ENCODE data around the gene TBCD.

Gene TBCD

GRCh38 chr17:82956726-82957468, 205.0 kb downstream of the TBCD start:
- H3K4me1 ChIP-seq (ENCODE audit: control insufficient read depth, insufficient read depth, low read length, unreplicated experiment): no peaks in the 10 kb centered on the region
- no peaks in the 10 kb centered on the region; the same call in 1 of the 2 replicates for H3K36me3 ChIP-seq (ENCODE audit: insufficient read depth, low read length)
- H3K27me3 ChIP-seq (ENCODE audit: insufficient read depth, low read length): no peaks in the 10 kb centered on the region
- H3K4me3 ChIP-seq (ENCODE audit: low read depth, low read length): no peak overlapping the region
- no peak overlapping the region for H3K27ac ChIP-seq (ENCODE audit: low read depth, low read length)
- no peak overlapping the region for H2AFZ ChIP-seq (ENCODE audit: low read length, unreplicated experiment)
- H3K79me2 ChIP-seq (ENCODE audit: control insufficient read depth, insufficient read depth, low read length, unreplicated experiment): no peaks in the 10 kb centered on the region

DNA sequence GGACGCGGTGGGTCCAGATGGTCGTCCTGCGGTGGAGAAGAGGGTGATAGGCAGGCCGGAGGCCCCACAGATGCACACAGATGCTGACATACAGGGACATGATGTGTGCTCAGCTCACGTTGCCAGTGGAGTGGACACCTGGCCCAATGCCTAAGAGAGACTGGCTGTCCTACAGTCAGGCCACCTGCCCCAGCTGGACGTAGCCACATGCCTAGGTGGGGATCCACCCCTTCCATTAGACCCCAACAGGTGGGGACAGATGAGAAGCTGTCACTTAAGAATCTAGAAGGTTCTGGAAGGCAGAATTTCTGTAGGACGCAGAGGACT, 205.6 kb downstream of the TBCD start:
- H3K79me2 ChIP-seq (ENCODE audit: control insufficient read depth, insufficient read depth, low read length, unreplicated experiment): no peaks in the 10 kb centered on the region
- no peak overlapping the region for H2AFZ ChIP-seq (ENCODE audit: low read length, unreplicated experiment)
- no peaks in the 10 kb centered on the region; the same call in 1 of the 2 replicates for H3K36me3 ChIP-seq (ENCODE audit: insufficient read depth, low read length)
- H3K4me1 ChIP-seq (ENCODE audit: control insufficient read depth, insufficient read depth, low read length, unreplicated experiment): no peaks in the 10 kb centered on the region
- no peak overlapping the region for H3K27ac ChIP-seq (ENCODE audit: low read depth, low read length)
- H3K27me3 ChIP-seq (ENCODE audit: insufficient read depth, low read length): no peaks in the 10 kb centered on the region
- no peak overlapping the region for H3K4me3 ChIP-seq (ENCODE audit: low read depth, low read length)

GRCh38 chr17:82957961-82958561, 206.2 kb downstream of the TBCD start:
- H3K4me1 ChIP-seq (ENCODE audit: control insufficient read depth, insufficient read depth, low read length, unreplicated experiment): no peaks in the 10 kb centered on the region
- H2AFZ ChIP-seq (ENCODE audit: low read length, unreplicated experiment): no peak overlapping the region
- no peaks in the 10 kb centered on the region for H3K79me2 ChIP-seq (ENCODE audit: control insufficient read depth, insufficient read depth, low read length, unreplicated experiment)
- no peaks in the 10 kb centered on the region; the same call in 1 of the 2 replicates for H3K36me3 ChIP-seq (ENCODE audit: insufficient read depth, low read length)
- no peak overlapping the region for H3K4me3 ChIP-seq (ENCODE audit: low read depth, low read length)
- H3K27ac ChIP-seq (ENCODE audit: low read depth, low read length): no peak overlapping the region
- H3K27me3 ChIP-seq (ENCODE audit: insufficient read depth, low read length): no peaks in the 10 kb centered on the region

DNA sequence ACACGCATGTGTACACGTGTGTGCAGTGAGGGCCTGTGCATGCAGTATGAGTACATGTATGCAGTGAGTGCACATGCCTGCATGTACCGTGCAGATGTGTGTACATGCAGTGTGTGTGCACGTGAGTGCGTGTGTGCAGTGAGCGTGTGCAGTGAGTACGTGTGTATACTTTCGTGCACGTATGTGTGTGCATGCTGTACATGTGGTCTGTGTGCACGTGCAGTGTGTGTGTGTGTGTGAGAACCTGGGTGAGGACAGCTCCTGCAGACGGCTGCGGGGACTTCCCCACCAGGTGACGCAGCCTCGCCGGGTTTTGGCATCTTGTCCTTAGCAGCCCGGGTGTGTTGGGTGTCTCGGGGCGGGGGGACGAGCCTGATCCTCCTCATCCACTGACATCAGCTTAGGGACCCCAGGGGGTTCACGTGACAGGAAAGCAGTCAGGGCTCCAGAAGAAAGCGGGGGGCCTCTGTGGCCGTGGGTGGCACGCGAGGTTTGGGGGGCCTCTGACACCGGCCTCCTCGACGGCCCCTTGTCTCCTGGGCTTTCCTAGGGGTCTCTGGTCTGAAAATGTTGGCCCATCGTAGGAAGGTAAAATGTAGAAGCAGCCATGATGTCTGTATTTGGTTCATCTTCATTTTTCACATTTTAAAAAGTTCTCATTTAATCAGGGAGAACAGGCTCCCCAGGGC, 207.5 kb downstream of the TBCD start:
- Histone ChIP-seq H3K36me3 (ENCODE audit: insufficient read depth, low read length) (no peaks in the 10 kb centered on the region; the same call in 1 of the 2 replicates), H2AFZ (ENCODE audit: low read length, unreplicated experiment) (no peak overlapping the region), H3K27ac (ENCODE audit: low read depth, low read length) (no peak overlapping the region), H3K27me3 (ENCODE audit: insufficient read depth, low read length) (no peaks in the 10 kb centered on the region), H3K4me3 (ENCODE audit: low read depth, low read length) (no peak overlapping the region), H3K79me2 (ENCODE audit: control insufficient read depth, insufficient read depth, low read length, unreplicated experiment) (no peaks in the 10 kb centered on the region), H3K4me1 (ENCODE audit: control insufficient read depth, insufficient read depth, low read length, unreplicated experiment) (peaks cover 3% of the 10 kb centered on the region)

DNA sequence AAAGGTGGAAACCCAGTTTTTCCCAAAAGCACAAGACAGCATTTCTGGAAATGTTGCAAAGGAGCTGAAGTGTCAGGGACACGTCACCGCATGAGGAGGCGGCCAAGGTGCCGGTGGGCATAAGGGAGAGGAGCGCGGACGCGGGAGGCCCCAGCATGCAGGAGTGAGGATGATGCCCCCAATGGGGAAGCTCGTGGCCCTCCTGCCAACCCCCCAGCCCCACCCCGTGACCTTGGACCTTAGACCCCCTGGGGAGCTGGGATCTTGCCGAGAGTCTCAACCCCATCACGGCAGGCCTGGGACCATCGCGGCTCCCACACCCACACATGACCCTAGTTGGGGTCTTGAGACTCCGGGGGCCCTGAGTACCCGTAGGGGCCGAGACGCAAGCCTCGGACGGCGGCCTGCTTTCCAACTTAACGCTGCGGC, 208.1 kb downstream of the TBCD start:
- no peak overlapping the region for H3K27ac ChIP-seq (ENCODE audit: low read depth, low read length)
- no peaks in the 10 kb centered on the region for H3K27me3 ChIP-seq (ENCODE audit: insufficient read depth, low read length)
- no peaks in the 10 kb centered on the region; the same call in 1 of the 2 replicates for H3K36me3 ChIP-seq (ENCODE audit: insufficient read depth, low read length)
- no peak overlapping the region for H3K4me3 ChIP-seq (ENCODE audit: low read depth, low read length)
- H3K4me1 ChIP-seq (ENCODE audit: control insufficient read depth, insufficient read depth, low read length, unreplicated experiment): peaks cover 3% of the 10 kb centered on the region
- H3K79me2 ChIP-seq (ENCODE audit: control insufficient read depth, insufficient read depth, low read length, unreplicated experiment): no peaks in the 10 kb centered on the region
- H2AFZ ChIP-seq (ENCODE audit: low read length, unreplicated experiment): no peak overlapping the region

GRCh38 chr17:82960419-82961271, 208.8 kb downstream of the TBCD start:
- H2AFZ ChIP-seq (ENCODE audit: low read length, unreplicated experiment): no peak overlapping the region
- H3K36me3 ChIP-seq (ENCODE audit: insufficient read depth, low read length): no peaks in the 10 kb centered on the region; the same call in 1 of the 2 replicates
- no peak overlapping the region for H3K4me3 ChIP-seq (ENCODE audit: low read depth, low read length)
- H3K27me3 ChIP-seq (ENCODE audit: insufficient read depth, low read length): no peaks in the 10 kb centered on the region
- no peak overlapping the region for H3K27ac ChIP-seq (ENCODE audit: low read depth, low read length)
- peaks cover 3% of the 10 kb centered on the region for H3K4me1 ChIP-seq (ENCODE audit: control insufficient read depth, insufficient read depth, low read length, unreplicated experiment)
- no peaks in the 10 kb centered on the region for H3K79me2 ChIP-seq (ENCODE audit: control insufficient read depth, insufficient read depth, low read length, unreplicated experiment)

GRCh38 chr17:82961366-82962162, 209.7 kb downstream of the TBCD start:
- Histone ChIP-seq H3K4me3 (ENCODE audit: low read depth, low read length) (no peak overlapping the region), H3K27ac (ENCODE audit: low read depth, low read length) (no peak overlapping the region), H3K27me3 (ENCODE audit: insufficient read depth, low read length) (no peaks in the 10 kb centered on the region), H2AFZ (ENCODE audit: low read length, unreplicated experiment) (no peak overlapping the region), H3K36me3 (ENCODE audit: insufficient read depth, low read length) (no peaks in the 10 kb centered on the region; the same call in 1 of the 2 replicates), H3K4me1 (ENCODE audit: control insufficient read depth, insufficient read depth, low read length, unreplicated experiment) (peaks cover 3% of the 10 kb centered on the region), H3K79me2 (ENCODE audit: control insufficient read depth, insufficient read depth, low read length, unreplicated experiment) (no peaks in the 10 kb centered on the region)

GRCh38 chr17:82962163-82962720, 210.4 kb downstream of the TBCD start:
- no peaks in the 10 kb centered on the region for H3K79me2 ChIP-seq (ENCODE audit: control insufficient read depth, insufficient read depth, low read length, unreplicated experiment)
- H3K4me1 ChIP-seq (ENCODE audit: control insufficient read depth, insufficient read depth, low read length, unreplicated experiment): peaks cover 3% of the 10 kb centered on the region
- H2AFZ ChIP-seq (ENCODE audit: low read length, unreplicated experiment): no peak overlapping the region
- H3K4me3 ChIP-seq (ENCODE audit: low read depth, low read length): no peak overlapping the region
- no peaks in the 10 kb centered on the region; the same call in 1 of the 2 replicates for H3K36me3 ChIP-seq (ENCODE audit: insufficient read depth, low read length)
- H3K27me3 ChIP-seq (ENCODE audit: insufficient read depth, low read length): no peaks in the 10 kb centered on the region
- H3K27ac ChIP-seq (ENCODE audit: low read depth, low read length): no peak overlapping the region

DNA sequence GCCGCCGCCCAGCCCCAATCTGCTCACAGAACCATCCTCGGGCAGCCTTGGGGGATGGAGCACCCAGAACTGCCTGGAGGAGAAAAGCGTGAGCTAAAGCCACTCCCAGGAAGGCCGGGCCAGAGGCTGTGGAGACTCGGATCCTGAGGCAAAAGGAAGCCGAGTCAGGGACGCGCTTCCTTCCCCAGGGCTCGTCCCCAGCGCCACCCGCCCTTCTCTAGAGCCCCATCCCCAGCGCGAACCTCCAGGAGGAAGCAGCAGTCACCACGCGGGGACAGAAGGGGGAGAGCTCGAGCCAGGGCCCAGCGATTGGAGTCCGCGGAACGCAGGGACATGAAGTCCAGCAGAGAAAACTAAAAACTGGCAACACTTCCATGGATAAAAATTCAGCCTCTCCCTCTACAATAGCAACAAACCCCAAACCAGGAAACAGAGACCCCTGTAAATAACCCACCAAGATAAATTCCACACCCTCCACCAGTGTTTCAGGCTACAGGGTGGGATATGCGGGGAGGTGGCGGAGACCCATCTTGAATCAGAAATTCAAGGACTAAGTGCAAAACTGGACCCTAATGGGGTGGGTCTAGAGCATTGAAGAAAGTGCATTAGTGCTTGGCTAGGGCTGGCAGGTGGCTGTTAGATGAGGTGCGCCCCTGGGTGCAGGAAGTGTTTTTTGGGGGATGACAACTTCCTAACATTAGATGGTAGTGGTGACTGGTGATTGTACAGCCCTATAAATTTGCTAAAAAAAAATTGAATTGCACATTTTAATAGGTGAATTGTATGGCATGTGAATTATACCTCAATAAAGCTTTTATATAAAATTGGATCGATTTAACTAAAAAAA, 211.5 kb downstream of the TBCD start:
- peaks cover 3% of the 10 kb centered on the region for H3K4me1 ChIP-seq (ENCODE audit: control insufficient read depth, insufficient read depth, low read length, unreplicated experiment)
- no peaks in the 10 kb centered on the region; the same call in 1 of the 2 replicates for H3K36me3 ChIP-seq (ENCODE audit: insufficient read depth, low read length)
- H3K79me2 ChIP-seq (ENCODE audit: control insufficient read depth, insufficient read depth, low read length, unreplicated experiment): no peaks in the 10 kb centered on the region
- H2AFZ ChIP-seq (ENCODE audit: low read length, unreplicated experiment): peak overlapping the region; percentile 65
- H3K27me3 ChIP-seq (ENCODE audit: insufficient read depth, low read length): no peaks in the 10 kb centered on the region
- H3K4me3 ChIP-seq (ENCODE audit: low read depth, low read length): 0 out of 2 replicates have a peak overlapping the region, but pooled peaks have one; percentile 51
- no peak overlapping the region for H3K27ac ChIP-seq (ENCODE audit: low read depth, low read length)

Data from ACC112 (cell line).